IPS DF 6.9 (cell line): Measurements from ENCODE around the gene LSM2.

Source experiments
- DNase-seq: peaks from one replicate; pipeline ENCODE4 v3.0.0-alpha.2; 2013; ENCODE audit warnings: low read depth, low spot score
- H3K27ac ChIP-seq: one replicate; pipeline ENCODE4 v1.5.1; 2013; ENCODE audit warnings: low read length, control low read depth
- H3K27me3 ChIP-seq: 2 replicates; pipeline ENCODE4 v1.6.1; 2013; ENCODE audit warnings: mild to moderate bottlenecking, low read length; ENCODE audit not compliant: control insufficient read depth, insufficient read depth
- H3K36me3 ChIP-seq: 2 replicates; pipeline ENCODE4 v1.6.1; 2013; ENCODE audit warnings: low read length; ENCODE audit not compliant: control insufficient read depth, insufficient read depth
- H3K4me1 ChIP-seq: 2 replicates; pipeline ENCODE4 v1.6.1; 2013; ENCODE audit warnings: low read length; ENCODE audit not compliant: control insufficient read depth, insufficient read depth
- H3K4me3 ChIP-seq: 2 replicates; pipeline ENCODE4 v1.5.1; 2013; ENCODE audit warnings: mild to moderate bottlenecking, low read length
- H3K9me3 ChIP-seq: 2 replicates; pipeline ENCODE4 v1.6.1; 2013; ENCODE audit warnings: low read length, inconsistent platforms; ENCODE audit not compliant: control insufficient read depth, insufficient read depth
- WGBS: extraction: QIAGEN DNeasy Blood & Tissue Kit; methylation state at CpG from one replicate; pipeline ENCODE4 v1.1.7; 2013; ENCODE audit warnings: mixed read lengths, missing lambda C conversion rate; ENCODE audit not compliant: insufficient read length, insufficient coverage; 5-methylcytosine and 5-hydroxymethylcytosine counted together

LSM2 gene

GRCh38 chr6:31775633-31776484 lies 30.9 kb downstream of the LSM2 start:
- Histone ChIP-seq H3K4me1 (peaks cover 4% of the 10 kb centered on the region; the same call in 1 of the 2 replicates), H3K36me3 (peaks cover 22% of the 10 kb centered on the region), H3K9me3 (no peaks in the 10 kb centered on the region), H3K27me3 (no peaks in the 10 kb centered on the region), H3K4me3 (no peak overlapping the region), H3K27ac (no peak overlapping the region)
- no CpG with 5 or more reads among the region's 32 CpGs for WGBS
- no peak for DNase-seq

- no CpG with 5 or more reads among the region's 4 CpGs for WGBS
- no peak overlapping the region for H3K27ac ChIP-seq
- H3K4me3 ChIP-seq: no peak overlapping the region
- H3K9me3 ChIP-seq: no peaks in the 10 kb centered on the region
- no peak for DNase-seq
- H3K4me1 ChIP-seq: peaks cover 4% of the 10 kb centered on the region; the same call in 1 of the 2 replicates
- H3K36me3 ChIP-seq: peaks cover 15% of the 10 kb centered on the region
- no peaks in the 10 kb centered on the region for H3K27me3 ChIP-seq
Observed at GRCh38 chr6:31775184-31775583, 31.6 kb downstream of the LSM2 start.

GRCh38 chr6:31771992-31772358 lies 34.8 kb downstream of the LSM2 start:
- peaks cover under 1% of the 10 kb centered on the region; the same call in 1 of the 2 replicates for H3K4me1 ChIP-seq
- no peak overlapping the region for H3K27ac ChIP-seq
- no peaks in the 10 kb centered on the region for H3K36me3 ChIP-seq
- no CpG with 5 or more reads among the region's 4 CpGs for WGBS
- H3K27me3 ChIP-seq: no peaks in the 10 kb centered on the region
- H3K4me3 ChIP-seq: no peak overlapping the region
- H3K9me3 ChIP-seq: no peaks in the 10 kb centered on the region
- DNase-seq: no peak

- no peak overlapping the region for H3K4me3 ChIP-seq
- H3K9me3 ChIP-seq: no peaks in the 10 kb centered on the region
- no peak overlapping the region for H3K27ac ChIP-seq
- H3K27me3 ChIP-seq: no peaks in the 10 kb centered on the region
- no peaks in the 10 kb centered on the region for H3K4me1 ChIP-seq
- WGBS: no CpG with 5 or more reads among the region's 2 CpGs
- no peak for DNase-seq
- no peaks in the 10 kb centered on the region for H3K36me3 ChIP-seq
Observed at GRCh38 chr6:31770860-31771259, 35.9 kb downstream of the LSM2 start.

GRCh38 chr6:31769684-31770371 lies 36.9 kb downstream of the LSM2 start:
- Histone ChIP-seq H3K9me3 (no peaks in the 10 kb centered on the region), H3K27ac (no peak overlapping the region), H3K4me3 (no peak overlapping the region), H3K27me3 (no peaks in the 10 kb centered on the region), H3K4me1 (no peaks in the 10 kb centered on the region), H3K36me3 (no peaks in the 10 kb centered on the region)
- no CpG with 5 or more reads among the region's 12 CpGs for WGBS
- peak; percentile 55 for DNase-seq

GRCh38 chr6:31768363-31769257 lies 38.2 kb downstream of the LSM2 start:
- no peaks in the 10 kb centered on the region for H3K9me3 ChIP-seq
- H3K27me3 ChIP-seq: no peaks in the 10 kb centered on the region
- H3K4me3 ChIP-seq: no peak overlapping the region
- DNase-seq: no peak
- no peak overlapping the region for H3K27ac ChIP-seq
- H3K4me1 ChIP-seq: no peaks in the 10 kb centered on the region
- no peaks in the 10 kb centered on the region for H3K36me3 ChIP-seq
- no CpG with 5 or more reads among the region's 18 CpGs for WGBS

GRCh38 chr6:31767096-31767645 lies 39.6 kb downstream of the LSM2 start:
- WGBS: no CpG with 5 or more reads among the region's 6 CpGs
- Histone ChIP-seq H3K27me3 (no peaks in the 10 kb centered on the region), H3K4me1 (peaks cover 3% of the 10 kb centered on the region; the same call in 1 of the 2 replicates), H3K27ac (no peak overlapping the region), H3K36me3 (no peaks in the 10 kb centered on the region), H3K9me3 (no peaks in the 10 kb centered on the region), H3K4me3 (no peak overlapping the region)
- no peak for DNase-seq

GRCh38 chr6:31765910-31766794 lies 40.6 kb downstream of the LSM2 start:
- DNase-seq: no peak
- no peaks in the 10 kb centered on the region for H3K9me3 ChIP-seq
- H3K4me3 ChIP-seq: peak overlapping the region; percentile 5; the same call in 1 of the 2 replicates
- H3K27me3 ChIP-seq: no peaks in the 10 kb centered on the region
- H3K4me1 ChIP-seq: peaks cover 3% of the 10 kb centered on the region; the same call in 1 of the 2 replicates
- H3K27ac ChIP-seq: no peak overlapping the region
- no CpG with 5 or more reads among the region's 42 CpGs for WGBS
- H3K36me3 ChIP-seq: no peaks in the 10 kb centered on the region

GRCh38 chr6:31765559-31765909 lies 41.2 kb downstream of the LSM2 start:
- H3K9me3 ChIP-seq: no peaks in the 10 kb centered on the region
- no peak overlapping the region for H3K4me3 ChIP-seq
- WGBS: no CpG with 5 or more reads among the region's 9 CpGs
- peaks cover 3% of the 10 kb centered on the region; the same call in 1 of the 2 replicates for H3K4me1 ChIP-seq
- H3K27me3 ChIP-seq: no peaks in the 10 kb centered on the region
- no peak overlapping the region for H3K27ac ChIP-seq
- H3K36me3 ChIP-seq: no peaks in the 10 kb centered on the region
- no peak for DNase-seq
